D721Med (cell line): ENCODE results near the gene SPSB2.

Source experiments
- DNase-seq: peaks from one replicate; pipeline ENCODE4 v3.0.0; 2011; ENCODE audit warnings: low spot score; ENCODE audit not compliant: insufficient read length
- FAIRE-seq: peaks from 2 replicates; lab custom pipeline; 2011; peaks lifted over from hg19 to GRCh38; lab: Jason Lieb, UNC
- TF ChIP-seq, protein P1 (sequence below): IDR thresholded peaks from 2 replicates; pipeline ENCODE4 v1.5.1; 2012; ENCODE audit warnings: mild to moderate bottlenecking, control low read depth; ENCODE audit not compliant: insufficient read depth; ENCODE audit errors: missing control alignments

The SPSB2 gene

DNA sequence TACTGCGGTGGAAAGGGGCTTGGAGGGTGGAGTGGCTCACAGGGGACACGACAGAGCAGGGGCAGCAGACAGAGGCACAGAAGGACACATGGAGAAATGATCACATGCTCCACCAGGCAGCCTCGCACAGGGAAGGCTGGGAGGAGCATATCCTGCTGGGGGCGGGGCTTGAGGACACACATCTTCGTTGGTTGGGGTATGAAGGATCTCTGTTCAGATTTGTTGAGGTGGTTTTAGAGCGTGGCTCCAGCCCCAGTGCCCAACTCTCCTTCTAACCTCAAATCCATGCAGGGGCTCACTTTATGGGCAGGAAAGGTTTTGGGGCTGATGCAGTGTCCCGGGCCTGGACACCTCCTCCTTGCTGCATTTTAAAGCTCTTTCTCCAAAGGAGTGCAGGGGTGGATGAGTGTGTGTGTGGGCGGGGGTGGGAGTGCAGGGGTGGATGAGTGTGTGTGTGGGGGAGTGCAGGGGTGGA lies 45.6 kb downstream of the SPSB2 start:
- peak; percentile 97 for DNase-seq
- FAIRE-seq: peak; percentile 11
- TF ChIP-seq, protein P1, sequence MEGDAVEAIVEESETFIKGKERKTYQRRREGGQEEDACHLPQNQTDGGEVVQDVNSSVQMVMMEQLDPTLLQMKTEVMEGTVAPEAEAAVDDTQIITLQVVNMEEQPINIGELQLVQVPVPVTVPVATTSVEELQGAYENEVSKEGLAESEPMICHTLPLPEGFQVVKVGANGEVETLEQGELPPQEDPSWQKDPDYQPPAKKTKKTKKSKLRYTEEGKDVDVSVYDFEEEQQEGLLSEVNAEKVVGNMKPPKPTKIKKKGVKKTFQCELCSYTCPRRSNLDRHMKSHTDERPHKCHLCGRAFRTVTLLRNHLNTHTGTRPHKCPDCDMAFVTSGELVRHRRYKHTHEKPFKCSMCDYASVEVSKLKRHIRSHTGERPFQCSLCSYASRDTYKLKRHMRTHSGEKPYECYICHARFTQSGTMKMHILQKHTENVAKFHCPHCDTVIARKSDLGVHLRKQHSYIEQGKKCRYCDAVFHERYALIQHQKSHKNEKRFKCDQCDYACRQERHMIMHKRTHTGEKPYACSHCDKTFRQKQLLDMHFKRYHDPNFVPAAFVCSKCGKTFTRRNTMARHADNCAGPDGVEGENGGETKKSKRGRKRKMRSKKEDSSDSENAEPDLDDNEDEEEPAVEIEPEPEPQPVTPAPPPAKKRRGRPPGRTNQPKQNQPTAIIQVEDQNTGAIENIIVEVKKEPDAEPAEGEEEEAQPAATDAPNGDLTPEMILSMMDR: no peak

DNA sequence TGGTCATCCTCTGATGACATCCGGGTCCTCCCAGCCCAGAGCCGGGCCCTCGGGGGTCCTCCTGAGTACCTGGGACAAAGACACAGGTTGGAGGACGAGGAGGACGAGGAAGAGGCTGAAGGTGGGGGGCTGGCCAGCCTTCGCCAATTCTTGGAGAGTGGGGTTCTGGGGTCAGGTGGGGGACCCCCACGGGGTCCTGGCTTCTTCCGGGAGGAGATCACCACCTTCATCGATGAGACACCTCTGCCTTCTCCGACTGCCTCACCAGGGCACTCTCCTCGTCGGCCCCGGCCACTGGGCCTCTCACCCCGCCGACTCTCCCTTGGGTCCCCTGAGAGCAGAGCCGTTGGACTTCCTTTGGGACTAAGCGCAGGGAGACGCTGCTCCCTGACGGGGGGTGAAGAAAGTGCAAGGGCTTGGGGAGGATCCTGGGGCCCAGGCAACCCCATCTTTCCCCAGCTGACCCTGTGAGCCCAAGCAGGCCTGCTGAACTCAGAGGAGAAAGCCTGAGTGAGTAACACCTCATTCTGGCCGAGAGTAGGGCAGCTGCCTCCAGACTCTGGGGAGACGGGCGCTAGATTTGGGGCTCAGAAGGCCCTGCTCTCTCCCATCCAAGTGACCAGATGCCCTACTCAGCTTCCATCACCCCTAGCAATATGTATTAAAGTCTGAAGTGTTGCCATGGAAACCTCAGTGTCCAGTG lies 46.2 kb downstream of the SPSB2 start:
- FAIRE-seq: no peak
- TF ChIP-seq, protein P1: no peak
- DNase-seq: no peak

DNA sequence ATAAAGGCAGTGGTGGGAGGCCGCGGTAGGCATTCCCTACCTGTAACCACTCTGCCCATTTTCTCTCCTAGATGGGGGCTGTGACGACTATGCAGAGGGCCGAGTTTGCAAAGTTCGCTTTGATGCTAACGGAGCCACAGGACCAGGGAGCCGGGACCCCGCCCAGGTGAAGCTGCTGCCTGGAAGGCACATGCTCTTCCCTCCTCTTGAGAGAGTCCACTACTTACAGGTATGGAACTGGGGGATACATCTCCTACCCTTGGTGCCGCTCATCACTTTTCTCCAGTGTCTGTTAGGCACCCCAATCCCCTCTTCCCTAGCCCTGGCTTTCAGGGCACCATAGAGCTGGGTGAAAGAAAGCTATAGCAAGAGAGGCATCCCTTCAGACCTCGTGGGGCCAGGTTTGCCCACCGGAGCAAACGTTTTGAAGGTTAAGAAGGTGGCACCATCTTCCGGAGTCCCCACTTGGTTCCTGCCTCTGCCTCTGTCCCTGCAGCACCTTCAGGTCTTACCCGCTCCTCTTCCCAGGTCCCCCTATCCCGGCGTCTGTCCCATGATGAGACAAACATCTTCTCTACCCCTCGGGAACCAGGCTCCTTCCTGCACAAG lies 46.9 kb downstream of the SPSB2 start:
- no peak for FAIRE-seq

DNA sequence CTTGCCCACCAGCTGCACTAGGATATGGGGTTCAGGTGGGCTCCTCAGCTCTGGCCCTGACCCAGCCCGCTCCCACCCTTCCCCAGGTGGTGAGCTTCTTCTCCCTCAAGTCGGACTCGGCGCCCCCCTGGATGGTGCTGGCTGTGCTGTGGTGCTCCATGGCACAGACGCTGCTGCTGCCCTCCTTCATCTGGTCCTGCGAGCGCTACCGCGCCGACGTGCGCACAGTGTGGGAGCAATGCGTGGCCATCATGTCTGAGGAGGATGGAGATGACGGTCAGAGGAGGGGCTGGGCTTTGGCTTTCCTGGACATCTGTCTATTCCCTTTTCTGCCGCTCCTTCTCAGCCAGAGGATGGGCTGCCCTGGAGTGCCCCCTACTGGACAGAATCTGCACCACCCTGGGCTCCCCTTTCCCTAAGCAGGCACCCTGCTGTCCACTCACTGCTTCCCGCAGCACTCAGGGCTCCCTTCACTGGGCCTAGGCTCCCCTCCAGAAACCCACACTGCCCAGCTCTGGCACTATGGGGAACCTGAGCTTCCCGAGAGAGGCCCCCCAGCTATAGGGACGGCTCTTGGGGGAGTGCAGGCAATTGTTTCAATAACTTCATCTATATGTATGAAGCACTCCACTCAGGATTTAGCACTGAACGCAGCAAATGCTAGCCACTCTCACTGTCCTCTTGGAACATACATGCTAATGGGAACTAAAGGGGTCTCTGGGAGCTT lies 47.5 kb downstream of the SPSB2 start:
- DNase-seq (peak; percentile 98), FAIRE-seq (peak; percentile 81)
- TF ChIP-seq, protein P1: peak; percentile 86

More for the DNA sequence above, 46.9 kb downstream of the SPSB2 start:
- DNase-seq: no peak
- TF ChIP-seq, protein P1: no peak

DNA sequence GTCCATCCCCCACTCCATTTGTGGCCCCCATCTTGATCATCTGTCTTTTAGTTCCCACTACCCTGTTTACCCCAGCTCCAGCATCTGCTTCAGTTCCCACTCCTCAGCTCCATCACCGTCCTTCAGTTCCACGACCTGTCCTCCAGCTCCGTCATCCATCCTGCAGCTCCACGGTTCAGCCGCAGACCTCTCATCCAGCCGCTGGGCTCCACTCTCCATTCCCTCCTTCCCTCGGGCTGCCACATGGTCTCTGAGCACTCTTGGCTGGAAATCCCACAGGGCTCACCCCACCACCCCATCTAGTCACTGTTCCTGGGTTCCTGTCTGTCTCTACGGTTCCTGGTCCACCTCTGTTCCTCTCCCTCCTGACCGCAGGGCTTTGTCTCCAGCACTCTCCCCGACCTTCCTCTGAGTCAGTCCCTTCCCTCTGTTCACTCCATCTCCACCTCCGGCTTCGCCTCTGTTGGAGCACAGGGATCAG lies 48.2 kb downstream of the SPSB2 start:
- TF ChIP-seq, protein P1: no peak
- FAIRE-seq (no peak), DNase-seq (no peak)

DNA sequence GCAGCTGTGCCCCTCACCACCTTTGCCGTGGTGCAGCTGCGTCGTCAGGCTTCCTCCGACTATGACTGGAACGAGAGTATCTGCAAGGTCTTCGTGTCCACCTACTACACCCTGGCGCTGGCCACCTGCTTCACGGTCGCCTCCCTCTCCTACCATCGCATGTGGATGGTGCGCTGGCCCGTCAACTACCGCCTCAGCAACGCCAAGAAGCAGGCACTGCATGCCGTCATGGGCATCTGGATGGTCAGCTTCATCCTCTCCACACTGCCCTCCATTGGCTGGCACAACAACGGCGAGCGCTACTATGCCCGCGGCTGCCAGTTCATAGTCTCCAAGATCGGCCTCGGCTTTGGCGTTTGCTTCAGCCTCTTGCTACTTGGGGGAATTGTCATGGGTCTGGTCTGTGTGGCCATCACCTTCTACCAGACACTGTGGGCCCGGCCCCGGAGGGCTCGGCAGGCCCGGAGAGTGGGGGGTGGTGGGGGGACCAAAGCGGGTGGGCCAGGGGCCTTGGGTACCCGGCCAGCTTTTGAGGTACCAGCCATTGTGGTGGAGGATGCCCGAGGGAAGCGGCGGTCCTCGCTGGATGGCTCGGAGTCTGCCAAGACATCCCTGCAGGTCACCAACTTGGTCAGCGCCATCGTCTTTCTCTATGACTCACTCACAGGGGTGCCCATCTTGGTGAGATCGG lies 48.9 kb downstream of the SPSB2 start:
- no peak for FAIRE-seq

More for the DNA sequence above, 48.9 kb downstream of the SPSB2 start:
- TF ChIP-seq, protein P1: no peak
- DNase-seq: no peak
